H1 (cell line): ENCODE data around the gene GPC2. TPM values are rescaled to one million over a fixed set of nuclear protein-coding genes. Genes with fewer than 3 reads are reported as not detected.
A peak's percentile ranks its signal among the peaks of the same experiment; 100 is the strongest.

Experiments
- CBX5 ChIP-seq: fragments of 300-800, 300-1000 bp; sonication (generic); IDR thresholded peaks from 2 replicates; pipeline ENCODE4 v1.7.1; 2016; ENCODE audit warnings: antibody characterized with exemption, low read length, low read depth
- CEBPB ChIP-seq: IDR thresholded peaks from 2 replicates; pipeline ENCODE4 v1.6.1; 2012; ENCODE audit warnings: low read depth, low read length
- CHD7 ChIP-seq: fragments of 300-600 bp; sonication (generic); IDR thresholded peaks from 2 replicates; pipeline ENCODE4 v1.7.1; 2012; ENCODE audit warnings: low read length, moderate library complexity, mild to moderate bottlenecking, inconsistent platforms; ENCODE audit not compliant: insufficient replicate concordance
- HDAC6 ChIP-seq: IDR thresholded peaks from one replicate; pipeline ENCODE4 v1.7.1; 2012; ENCODE audit warnings: low read depth, mild to moderate bottlenecking, inconsistent platforms, low read length, moderate library complexity
- MAX ChIP-seq: IDR thresholded peaks from 2 replicates; pipeline ENCODE4 v1.6.1; 2012; ENCODE audit warnings: inconsistent platforms
- POLR2AphosphoS5 ChIP-seq: IDR thresholded peaks from 2 replicates; pipeline ENCODE4 v1.6.1; 2011; ENCODE audit warnings: low read depth, low read length
- RXRA ChIP-seq: IDR thresholded peaks from 2 replicates; pipeline ENCODE4 v1.6.1; 2011; ENCODE audit warnings: low read depth, mild to moderate bottlenecking, low read length, moderate library complexity; ENCODE audit not compliant: insufficient read depth
- SIN3A ChIP-seq, 2 experiments: IDR thresholded peaks in 1 of 2; conservative IDR thresholded peaks in 1 of 2; 2 replicates each; pipeline ENCODE4 v1.6.1; 2011 to 2012; ENCODE audit warnings: low read length in 2 of 2, improper control_type of control experiment in 1 of 2, low read depth in 1 of 2, mild to moderate bottlenecking in 1 of 2
- TAF7 ChIP-seq: optimal IDR thresholded peaks from 2 replicates; pipeline ENCODE3; 2011; ENCODE audit warnings: low read depth, mild to moderate bottlenecking, inconsistent platforms, low read length, moderate library complexity, borderline replicate concordance
- polyA plus RNA-seq, 7 experiments: library from polyadenylated mRNA; depleted of rRNA in 3 of 7; stranded (reverse) in 5 of 7; unstranded in 2 of 7; fragments of >200 nt in 5 of 7; fragments of 200-250 nt in 2 of 7; gene quantifications; 1 replicate in 5 of 7; 2 replicates in 1 of 7; 4 replicates in 1 of 7; pipeline versions ENCODE4 v1.2.1 to v1.2.3, GENCODE V29; 2011 to 2013; ENCODE audit warnings: missing spikeins in 2 of 7, mixed read lengths in 2 of 7
- total RNA-seq: library from RNA; stranded (reverse); fragmentation: NEBNext Ultra II Directional; extraction: Animal tissue kit (Norgen Biotek cat#: 25700); gene quantifications from 2 replicates; pipeline ENCODE4 v1.2.1, GENCODE V29; 2021

GPC2 gene
- total and polyA plus RNA-seq, 2 of the 8 experiments (the other 6 are each of a cell fraction or from before 2014, with no cell fraction given): 25.3 to 44.8 TPM

- no peak for TF ChIP-seq CHD7
- no peak for TF ChIP-seq TAF7
- TF ChIP-seq RXRA: no peak
- TF ChIP-seq CBX5: no peak
- TF ChIP-seq POLR2AphosphoS5: peak; percentile 77
- TF ChIP-seq MAX: peak; percentile 83
- peak; percentile 82 for TF ChIP-seq CEBPB
- TF ChIP-seq SIN3A (conservative IDR thresholded peaks at IDR 0.05 in 1 of 2, IDR thresholded peaks at IDR 0.05 in 1 of 2; ENCODE audit: low read depth in 1 of 2, low read length in 2 of 2): no peak; a peak in 1 of 4 replicates
- no peak for TF ChIP-seq HDAC6
Measured at GRCh38 chr7:100148559-100149328, 28.4 kb downstream of the GPC2 start, which contains the start of gene LAMTOR4 (continued).
